Memory B cell (primary cell): ENCODE data around the gene RCL1.
A peak's percentile ranks its signal among the peaks of the same experiment; 100 is the strongest.

ENCODE experiments used
- ATAC-seq: fragments of 150-1000 bp; cut with Tn5 transposase; 2 replicates; pipeline ENCODE4 v1.10.0; 2021; ENCODE audit warnings: low read depth, mild to moderate bottlenecking, moderate library complexity
- DNase-seq, 2 donors: peaks; one replicate each; pipeline ENCODE4 v3.0.0; 2022; ENCODE audit warnings: low spot score in 2 of 2
- H3K27ac Mint-ChIP-seq: one replicate; pipeline ENCODE4 v1.8.0; 2022; ENCODE audit warnings: mild to moderate bottlenecking, moderate library complexity, mixed read lengths
- H3K27me3 Mint-ChIP-seq: one replicate; pipeline ENCODE4 v1.8.0; 2022; ENCODE audit warnings: mixed read lengths
- H3K36me3 Mint-ChIP-seq: one replicate; pipeline ENCODE4 v1.8.0; 2022; ENCODE audit warnings: mild to moderate bottlenecking, mixed read lengths
- H3K4me1 Mint-ChIP-seq: one replicate; pipeline ENCODE4 v1.8.0; 2022; ENCODE audit warnings: mixed read lengths
- H3K4me3 Mint-ChIP-seq: one replicate; pipeline ENCODE4 v1.8.0; 2022; ENCODE audit warnings: mild to moderate bottlenecking, moderate library complexity, mixed read lengths
- H3K9me3 Mint-ChIP-seq: one replicate; pipeline ENCODE4 v1.8.0; 2022; ENCODE audit warnings: mixed read lengths

The RCL1 gene

DNA sequence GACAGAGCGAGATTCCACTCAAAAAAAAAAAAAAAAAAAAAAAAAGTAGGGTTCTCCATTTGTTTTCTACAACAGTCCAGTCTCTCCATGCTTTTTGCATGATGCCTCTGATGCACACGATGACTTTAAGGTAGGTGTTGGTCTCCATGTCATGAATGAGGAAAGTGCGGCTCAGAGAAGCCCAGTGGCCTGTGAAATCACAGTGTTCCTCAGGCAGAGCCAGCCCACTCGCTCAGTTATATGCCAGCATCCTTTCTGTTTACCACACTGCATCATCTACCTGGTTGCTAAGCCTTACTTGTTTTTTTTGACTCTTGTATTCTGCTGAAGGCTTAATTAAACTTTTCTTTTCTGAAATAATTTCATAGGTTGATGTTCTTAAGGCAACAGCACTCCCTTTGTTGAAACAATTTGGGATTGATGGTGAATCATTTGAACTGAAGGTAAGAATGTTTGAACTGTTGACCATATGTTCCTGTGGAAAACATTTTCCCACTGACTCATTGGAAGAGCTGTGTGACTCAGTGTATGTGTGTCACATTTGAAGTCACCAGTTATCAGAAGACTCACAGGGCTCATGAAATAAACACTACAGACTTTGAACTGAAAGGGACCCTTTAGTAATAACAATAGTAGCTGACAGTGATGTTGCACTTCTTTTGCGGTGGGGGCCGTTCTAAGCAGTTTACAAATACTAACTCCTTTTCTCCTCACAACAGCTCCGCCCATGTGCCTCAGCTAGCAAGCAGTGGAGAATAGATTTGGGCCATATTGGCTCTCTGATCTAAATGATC, 40.2 kb downstream of the RCL1 start:
- Mint-ChIP-seq H3K9me3 (no peaks in the 10 kb centered on the region), H3K36me3 (peaks cover 24% of the 10 kb centered on the region), H3K27ac (no peak overlapping the region), H3K27me3 (no peaks in the 10 kb centered on the region), H3K4me3 (no peak overlapping the region), H3K4me1 (peaks cover 6% of the 10 kb centered on the region)
- no peak for DNase-seq
- ATAC-seq, result no peak

DNA sequence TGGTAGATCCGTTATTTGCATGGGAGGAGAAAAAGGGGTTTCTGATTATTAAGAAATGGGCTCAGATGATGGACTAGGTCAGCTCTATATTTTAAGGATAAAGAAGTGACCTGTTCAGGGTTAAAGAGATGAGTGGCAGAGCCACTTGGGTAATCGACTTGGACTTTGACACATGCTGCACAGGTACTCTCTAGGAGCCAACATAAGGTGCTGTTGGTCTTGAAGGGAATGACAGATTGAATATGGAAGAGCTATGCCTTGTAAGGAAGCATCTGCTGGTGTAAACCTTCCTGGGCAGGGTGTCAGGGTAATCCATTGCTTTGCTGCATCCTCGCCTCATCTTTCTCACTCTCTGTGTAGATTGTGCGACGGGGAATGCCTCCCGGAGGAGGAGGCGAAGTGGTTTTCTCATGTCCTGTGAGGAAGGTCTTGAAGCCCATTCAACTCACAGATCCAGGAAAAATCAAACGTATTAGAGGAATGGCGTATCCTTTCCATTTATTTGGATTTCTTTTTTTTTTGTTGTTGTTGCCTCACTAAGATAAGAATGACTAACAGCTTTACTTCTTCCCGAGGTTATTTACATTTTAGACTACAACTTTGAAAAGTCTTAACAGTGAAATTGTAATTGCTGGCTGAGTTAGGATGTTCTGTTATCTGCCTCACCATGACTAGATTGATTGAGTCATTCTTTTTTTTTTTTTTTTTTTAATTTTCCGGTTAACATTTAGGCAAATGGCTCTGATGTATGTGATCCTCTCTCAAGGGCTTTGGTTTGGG, 41.2 kb downstream of the RCL1 start:
- Mint-ChIP-seq H3K27me3 (no peaks in the 10 kb centered on the region), H3K4me1 (peaks cover 6% of the 10 kb centered on the region), H3K27ac (no peak overlapping the region), H3K4me3 (no peak overlapping the region), H3K36me3 (peaks cover 28% of the 10 kb centered on the region), H3K9me3 (no peaks in the 10 kb centered on the region)
- ATAC-seq (no peak), DNase-seq (no peak)

DNA sequence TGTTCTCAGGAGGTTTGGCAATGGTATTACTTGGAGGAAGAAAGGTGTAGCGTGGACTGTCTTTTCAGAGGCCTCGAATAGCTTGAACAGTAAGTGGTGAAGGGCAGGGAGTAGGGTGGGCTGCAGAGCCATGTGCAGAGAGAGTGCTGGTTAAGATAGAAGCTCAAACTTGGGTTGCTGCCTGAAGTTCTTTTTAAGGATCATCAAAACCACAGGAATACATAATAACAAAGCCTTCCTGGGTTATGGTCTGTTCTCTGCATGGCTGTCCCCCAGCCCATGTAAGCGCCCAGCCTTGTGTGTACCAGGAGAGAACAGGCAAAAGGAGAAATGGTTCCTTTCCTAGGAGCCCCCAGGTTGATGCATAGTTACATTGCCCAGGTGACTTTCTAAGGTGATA, 43.9 kb downstream of the RCL1 start:
- ATAC-seq (no peak), DNase-seq (no peak)
- peaks cover 35% of the 10 kb centered on the region for H3K36me3 Mint-ChIP-seq
- H3K4me1 Mint-ChIP-seq, result peaks cover 6% of the 10 kb centered on the region
- H3K9me3 Mint-ChIP-seq, result no peaks in the 10 kb centered on the region
- H3K4me3 Mint-ChIP-seq, result no peak overlapping the region
- H3K27me3 Mint-ChIP-seq, result no peaks in the 10 kb centered on the region
- no peak overlapping the region for H3K27ac Mint-ChIP-seq

DNA sequence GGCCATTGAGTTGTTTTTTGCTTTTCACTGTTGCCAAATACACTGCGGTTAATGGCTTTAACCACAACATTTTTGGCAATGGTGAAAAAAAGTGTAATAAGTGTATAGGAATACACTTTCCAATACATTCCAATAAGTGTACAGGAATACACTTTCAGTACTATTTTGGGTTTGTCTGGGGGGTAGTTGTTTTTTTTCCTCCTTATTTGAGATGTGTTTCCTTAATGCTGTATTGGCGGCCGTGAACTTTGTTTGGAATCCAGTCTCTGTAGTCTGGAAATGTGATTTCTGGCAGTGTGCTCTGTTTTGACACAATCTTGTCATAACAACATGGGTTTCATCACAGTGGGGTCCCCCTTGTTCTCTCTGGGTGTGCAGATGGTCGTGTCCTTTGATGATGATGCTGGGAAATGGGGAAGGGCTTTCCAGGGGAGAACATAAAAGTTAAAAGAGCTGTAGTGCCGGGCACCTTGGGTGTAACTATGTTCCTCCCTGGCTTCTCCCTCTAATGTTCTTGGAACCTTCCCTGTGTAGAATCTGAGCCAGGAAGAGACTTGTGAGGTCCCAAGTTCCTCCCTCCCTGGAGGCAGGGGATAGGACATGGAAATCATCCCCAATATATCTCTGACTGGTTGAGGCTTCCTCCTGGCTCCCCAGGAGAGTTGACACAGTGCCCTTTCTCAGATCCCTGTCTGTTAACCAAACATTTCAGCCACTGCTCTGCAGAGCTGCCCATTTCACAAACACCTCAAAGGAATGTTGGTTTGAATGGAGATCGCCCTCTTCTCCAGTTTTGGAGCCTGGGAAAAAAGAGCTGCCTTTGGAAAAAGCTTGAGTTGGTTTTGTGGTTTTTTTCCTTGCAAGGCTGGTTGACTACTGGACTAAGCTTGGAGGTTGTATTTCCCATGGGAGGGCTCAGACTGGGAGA, 44.8 kb downstream of the RCL1 start:
- DNase-seq (no peak), ATAC-seq (no peak)
- Mint-ChIP-seq H3K9me3 (no peaks in the 10 kb centered on the region), H3K36me3 (peaks cover 35% of the 10 kb centered on the region), H3K27me3 (no peaks in the 10 kb centered on the region), H3K27ac (no peak overlapping the region), H3K4me1 (peaks cover 6% of the 10 kb centered on the region), H3K4me3 (no peak overlapping the region)

DNA sequence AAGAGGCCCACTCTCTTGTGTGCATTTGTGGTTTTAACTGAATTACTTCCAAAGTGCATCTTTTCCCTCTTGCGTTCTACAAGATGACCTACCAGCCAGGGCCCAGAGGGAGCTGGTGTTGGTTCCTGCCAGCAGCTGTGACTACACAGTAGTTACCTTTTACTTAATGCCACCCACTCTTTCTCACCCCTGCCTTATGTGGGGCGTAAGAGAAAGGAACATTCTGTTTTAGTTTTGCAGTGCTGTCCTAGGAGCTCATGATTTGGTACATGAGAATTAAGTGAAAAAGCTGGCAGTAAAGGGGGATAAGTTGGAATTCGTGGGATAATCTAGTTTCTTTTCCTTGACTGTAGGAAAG, 45.4 kb downstream of the RCL1 start:
- Mint-ChIP-seq H3K9me3 (no peaks in the 10 kb centered on the region), H3K36me3 (peaks cover 35% of the 10 kb centered on the region), H3K4me3 (no peak overlapping the region), H3K27me3 (no peaks in the 10 kb centered on the region), H3K27ac (no peak overlapping the region), H3K4me1 (peaks cover 6% of the 10 kb centered on the region)
- no peak for ATAC-seq
- DNase-seq, result no peak

DNA sequence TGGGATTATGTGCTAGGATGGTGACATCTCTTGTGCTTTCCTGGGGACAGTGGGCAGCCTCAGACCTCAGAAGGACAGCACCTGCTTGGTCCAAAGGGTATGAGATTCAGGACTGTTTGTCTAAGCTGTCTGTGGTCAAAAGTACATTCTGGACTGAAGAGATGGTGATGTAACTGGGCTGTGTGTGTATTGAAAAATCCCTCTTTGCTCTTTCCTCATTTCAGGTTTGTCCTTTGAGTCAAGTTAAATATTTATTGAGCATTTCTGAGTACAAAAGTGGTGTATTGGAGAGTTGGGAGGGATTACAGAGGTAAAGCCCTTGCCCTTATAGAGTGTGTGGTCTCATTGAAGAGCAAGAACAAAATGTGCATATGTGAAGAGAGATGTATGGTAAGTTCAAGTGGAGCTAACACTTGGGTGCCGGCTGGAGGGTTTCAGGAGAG, 46.7 kb downstream of the RCL1 start:
- ATAC-seq (no peak), DNase-seq (no peak)
- no peaks in the 10 kb centered on the region for H3K9me3 Mint-ChIP-seq
- no peaks in the 10 kb centered on the region for H3K27me3 Mint-ChIP-seq
- no peak overlapping the region for H3K27ac Mint-ChIP-seq
- H3K36me3 Mint-ChIP-seq, result peaks cover 35% of the 10 kb centered on the region
- H3K4me1 Mint-ChIP-seq, result peaks cover 8% of the 10 kb centered on the region
- no peak overlapping the region for H3K4me3 Mint-ChIP-seq

DNA sequence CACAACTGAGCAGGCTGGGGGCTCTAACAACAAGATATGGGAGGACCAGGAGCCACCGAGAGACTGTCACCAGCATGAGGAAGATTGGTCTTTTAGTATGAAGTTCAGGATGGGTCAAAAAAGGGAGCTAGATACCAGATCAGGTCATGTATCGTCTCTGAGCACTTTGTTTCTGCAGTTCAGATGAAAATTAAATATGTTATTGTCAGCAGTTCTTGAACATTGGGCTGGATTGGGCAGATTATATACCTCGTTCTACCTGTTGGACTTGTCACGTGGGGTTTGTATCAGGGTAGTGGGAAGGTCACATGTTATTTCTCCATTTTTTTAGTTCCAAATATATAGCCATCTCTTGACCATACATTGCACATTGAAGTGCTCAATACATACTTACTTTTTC, 47.3 kb downstream of the RCL1 start:
- Mint-ChIP-seq H3K9me3 (no peaks in the 10 kb centered on the region), H3K27ac (no peak overlapping the region), H3K4me3 (no peak overlapping the region), H3K4me1 (peaks cover 5% of the 10 kb centered on the region), H3K36me3 (peaks cover 37% of the 10 kb centered on the region), H3K27me3 (no peaks in the 10 kb centered on the region)
- ATAC-seq, result no peak
- DNase-seq, result no peak

DNA sequence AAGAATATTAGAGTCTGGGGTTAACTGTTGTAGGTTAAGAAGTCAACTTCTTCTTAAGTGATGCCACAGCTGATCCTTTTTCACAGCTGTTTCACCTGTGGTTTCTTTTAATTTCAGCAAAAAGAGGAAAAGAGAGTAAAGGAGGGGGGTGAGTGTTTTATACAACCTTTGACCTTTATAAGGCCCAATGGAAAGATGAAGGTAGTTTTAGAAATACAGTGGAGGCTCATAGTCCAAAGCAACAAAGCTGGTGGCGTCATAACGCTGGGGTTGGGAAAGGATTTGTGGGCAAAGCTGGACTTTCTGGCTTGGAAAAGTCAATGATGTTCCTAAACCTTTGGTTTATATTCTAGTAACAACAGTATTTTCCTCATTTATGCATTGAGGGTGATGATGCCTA, 49.5 kb downstream of the RCL1 start:
- peaks cover 4% of the 10 kb centered on the region for H3K4me1 Mint-ChIP-seq
- H3K36me3 Mint-ChIP-seq, result peaks cover 27% of the 10 kb centered on the region
- no peak overlapping the region for H3K27ac Mint-ChIP-seq
- DNase-seq (no peak), ATAC-seq (peak; percentile 32)
- H3K4me3 Mint-ChIP-seq, result no peak overlapping the region
- no peaks in the 10 kb centered on the region for H3K9me3 Mint-ChIP-seq
- H3K27me3 Mint-ChIP-seq, result no peaks in the 10 kb centered on the region

DNA sequence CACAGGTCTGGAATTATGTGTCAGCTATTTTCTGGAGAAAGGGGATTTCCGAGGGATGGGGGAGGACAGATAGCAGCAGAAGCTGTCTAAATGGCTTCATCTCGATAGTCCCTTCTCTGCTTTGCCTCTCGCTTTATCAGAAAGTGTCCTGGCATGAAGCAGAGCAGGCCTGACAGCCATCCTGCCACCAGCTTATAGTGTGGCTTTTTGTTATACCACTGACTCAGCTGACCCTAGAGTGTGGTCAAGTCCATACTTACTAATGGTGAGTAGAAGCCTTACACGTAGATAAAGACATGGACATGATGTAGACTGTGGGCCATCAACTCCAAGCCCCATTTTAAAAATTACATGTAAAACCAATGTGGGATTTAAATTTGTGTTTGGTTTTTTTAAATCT, 50.0 kb downstream of the RCL1 start:
- H3K4me1 Mint-ChIP-seq, result peaks cover 2% of the 10 kb centered on the region
- no peaks in the 10 kb centered on the region for H3K27me3 Mint-ChIP-seq
- no peak overlapping the region for H3K27ac Mint-ChIP-seq
- H3K4me3 Mint-ChIP-seq, result no peak overlapping the region
- DNase-seq (no peak), ATAC-seq (no peak)
- H3K9me3 Mint-ChIP-seq, result no peaks in the 10 kb centered on the region
- peaks cover 27% of the 10 kb centered on the region for H3K36me3 Mint-ChIP-seq

DNA sequence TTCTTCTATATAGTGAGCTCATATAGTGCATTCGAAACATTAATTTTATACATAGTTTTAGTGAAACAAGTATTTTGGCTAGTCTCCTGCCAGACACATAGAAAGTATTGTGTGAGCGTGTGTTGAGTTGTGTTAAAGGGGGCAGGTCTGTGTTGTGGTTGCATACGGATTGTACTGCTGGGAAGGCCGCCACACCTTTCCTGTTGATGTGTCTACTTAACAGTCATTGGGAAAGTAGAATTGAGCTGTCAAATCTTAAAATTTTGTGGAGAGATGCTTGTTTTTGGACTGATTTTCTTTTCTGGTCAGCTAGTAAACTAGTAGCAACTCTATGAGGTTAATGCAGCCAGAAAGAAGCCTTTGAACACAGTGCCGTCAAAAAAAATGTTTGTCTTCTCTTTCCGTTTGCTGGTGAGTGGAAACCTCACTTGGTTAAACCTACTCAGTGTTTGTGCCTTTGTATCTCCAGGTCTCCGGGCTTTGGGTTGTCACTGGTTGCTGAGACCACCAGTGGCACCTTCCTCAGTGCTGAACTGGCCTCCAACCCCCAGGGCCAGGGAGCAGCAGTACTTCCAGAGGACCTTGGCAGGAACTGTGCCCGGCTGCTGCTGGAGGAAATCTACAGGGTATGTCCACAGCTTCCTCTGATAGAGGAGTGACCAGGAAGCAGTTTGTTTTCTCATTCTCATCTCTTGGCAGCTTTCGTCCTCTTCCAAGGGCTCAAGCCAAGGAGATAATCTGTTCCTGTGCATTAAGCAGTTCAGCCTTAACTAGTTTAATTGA, 51.5 kb downstream of the RCL1 start:
- Mint-ChIP-seq H3K36me3 (peaks cover 20% of the 10 kb centered on the region), H3K9me3 (no peaks in the 10 kb centered on the region)

DNA sequence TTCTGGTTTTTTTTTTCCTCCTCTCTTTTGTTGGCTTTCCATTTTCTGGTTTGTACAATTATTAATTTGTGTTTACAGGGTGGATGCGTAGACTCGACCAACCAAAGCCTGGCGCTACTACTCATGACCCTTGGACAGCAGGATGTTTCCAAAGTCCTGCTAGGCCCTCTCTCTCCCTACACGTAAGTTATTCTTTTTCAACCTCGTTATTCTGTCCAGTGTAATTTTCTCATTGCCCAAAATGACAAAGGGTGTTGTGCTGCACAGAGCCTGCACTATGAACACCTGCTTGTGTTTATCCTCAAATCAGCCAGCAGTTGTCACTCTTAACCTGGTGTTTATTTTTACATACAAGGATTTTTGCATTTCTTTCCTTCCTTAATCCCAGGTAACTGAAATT, 56.6 kb downstream of the RCL1 start:
- Mint-ChIP-seq H3K36me3 (peaks cover 31% of the 10 kb centered on the region), H3K4me3 (no peak overlapping the region), H3K27me3 (no peaks in the 10 kb centered on the region), H3K4me1 (no peaks in the 10 kb centered on the region), H3K27ac (no peak overlapping the region), H3K9me3 (no peaks in the 10 kb centered on the region)
- no peak for DNase-seq
- ATAC-seq, result no peak

More for the DNA sequence above, 51.5 kb downstream of the RCL1 start:
- Mint-ChIP-seq H3K27me3 (no peaks in the 10 kb centered on the region), H3K4me1 (peaks cover 2% of the 10 kb centered on the region), H3K4me3 (no peak overlapping the region), H3K27ac (no peak overlapping the region)
- no peak for ATAC-seq
- DNase-seq, result no peak

DNA sequence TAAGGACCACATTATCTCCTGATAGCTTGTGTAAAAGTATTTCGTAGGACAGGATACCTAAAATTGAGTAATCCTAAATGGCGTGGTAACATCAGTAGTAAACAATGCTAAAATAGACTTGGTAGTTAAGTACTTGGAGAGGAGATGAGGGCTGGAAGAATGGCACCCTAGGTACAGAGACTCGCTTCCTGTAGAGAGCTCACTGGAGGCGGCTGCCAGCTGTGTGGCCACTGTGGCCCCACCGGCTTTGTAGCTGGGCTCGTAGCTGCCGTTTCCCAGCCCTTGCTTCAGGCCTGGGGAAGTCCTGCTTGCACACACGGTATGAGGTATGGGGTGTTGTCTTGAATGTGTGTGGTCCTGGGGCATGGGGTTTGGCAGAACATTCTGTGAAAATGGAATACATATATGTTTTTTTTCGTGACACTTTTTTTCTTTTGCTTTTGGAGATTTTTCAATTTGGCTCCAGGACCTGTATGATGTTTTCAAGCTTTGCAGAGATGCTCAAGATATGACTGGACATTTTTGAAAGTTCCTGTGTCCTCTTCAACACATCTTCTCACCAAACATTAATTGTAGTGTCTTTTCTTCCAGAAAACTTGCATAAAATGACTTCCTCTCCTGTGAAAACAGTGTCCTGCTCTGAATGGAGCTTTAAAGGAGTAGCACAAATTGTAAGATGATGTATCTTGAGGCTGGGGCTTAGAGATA, 58.0 kb downstream of the RCL1 start:
- no peaks in the 10 kb centered on the region for H3K9me3 Mint-ChIP-seq
- H3K4me3 Mint-ChIP-seq, result no peak overlapping the region
- ATAC-seq (no peak), DNase-seq (no peak)
- H3K27me3 Mint-ChIP-seq, result no peaks in the 10 kb centered on the region
- H3K27ac Mint-ChIP-seq, result no peak overlapping the region
- H3K4me1 Mint-ChIP-seq, result no peaks in the 10 kb centered on the region
- H3K36me3 Mint-ChIP-seq, result peaks cover 26% of the 10 kb centered on the region

DNA sequence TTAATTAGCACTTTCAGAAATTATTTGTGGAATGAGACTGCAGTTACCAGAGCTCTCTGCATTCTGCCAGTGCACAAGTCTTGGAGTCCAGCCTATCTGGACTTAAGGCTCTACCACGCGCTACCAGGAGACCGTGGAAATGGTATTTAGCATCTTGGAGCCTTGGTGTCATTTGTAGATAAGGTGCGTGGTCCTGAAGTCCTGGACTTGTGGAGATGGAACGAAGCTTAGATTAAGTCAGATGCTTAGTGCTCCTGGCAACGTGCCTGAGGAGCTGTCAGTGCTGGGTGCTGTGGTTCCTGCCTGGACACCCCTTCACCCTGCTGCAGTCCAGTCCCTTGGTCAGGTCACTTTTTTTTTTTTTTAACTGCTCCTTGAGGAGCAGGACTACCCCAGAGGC, 59.7 kb downstream of the RCL1 start:
- H3K4me3 Mint-ChIP-seq, result no peak overlapping the region
- H3K27me3 Mint-ChIP-seq, result no peaks in the 10 kb centered on the region
- H3K36me3 Mint-ChIP-seq, result peaks cover 38% of the 10 kb centered on the region
- no peaks in the 10 kb centered on the region for H3K9me3 Mint-ChIP-seq
- H3K27ac Mint-ChIP-seq, result no peak overlapping the region
- ATAC-seq, result no peak
- no peak for DNase-seq
- peaks cover 5% of the 10 kb centered on the region for H3K4me1 Mint-ChIP-seq
